PC-3 (cell line): Measurements from ENCODE around the gene ATP13A3. TPM values are rescaled to one million over a fixed set of nuclear protein-coding genes. Genes with fewer than 3 reads are reported as not detected.
"Not testable (repeated sequence)": the region's sequence is repeated elsewhere in the genome, so short reads cannot be mapped to it uniquely, and the experiment has no call there.

Experiments used
- ATAC-seq: fragments of 200-7000 bp; cut with Tn5 transposase; 2 replicates; pipeline ENCODE4 v1.9.1; 2020; ENCODE audit warnings: mild to moderate bottlenecking, moderate library complexity
- BruUV-seq: library from RNA; stranded (reverse); fragments of 400-500 nt; replicated peaks from 2 replicates; lab custom pipeline; 2021; lab: Mats Ljungman, UMichigan
- CTCF ChIA-PET: fragments of 300-600 bp; sonication (Branson Sonifier 250); formaldehyde crosslinking; loops from one replicate; lab custom pipeline; 2022; ENCODE audit warnings: antibody characterized with exemption; lab: Charles Lee
- POLR2A ChIA-PET: fragments of 300-600 bp; sonication (Branson Sonifier 250); formaldehyde crosslinking; loops from one replicate; lab custom pipeline; 2022; ENCODE audit warnings: antibody characterized with exemption; ENCODE audit not compliant: unreplicated experiment; lab: Charles Lee
- DNase-seq: peaks from one replicate; pipeline ENCODE4 v3.0.0-alpha.2; 2015
- H2AFZ ChIP-seq: fragments of 300-600 bp; sonication (generic); 2 replicates; pipeline ENCODE4 v1.6.0; 2016; ENCODE audit warnings: antibody characterized with exemption, low read length
- H3F3A ChIP-seq: fragments of 300-600 bp; sonication (generic); one replicate; pipeline ENCODE4 v1.6.0; 2017; ENCODE audit warnings: antibody characterized with exemption, low read length, control low read depth, mild to moderate bottlenecking; ENCODE audit not compliant: unreplicated experiment
- H3K27ac ChIP-seq: fragments of 300-600 bp; sonication (generic); 2 replicates; pipeline ENCODE4 v1.5.1; 2016; ENCODE audit warnings: mild to moderate bottlenecking, low read length
- H3K27me3 ChIP-seq: fragments of 300-600 bp; sonication (generic); 2 replicates; pipeline ENCODE4 v1.6.1; 2016; ENCODE audit warnings: low read length, mixed read lengths
- H3K36me3 ChIP-seq: fragments of 300-600 bp; sonication (generic); 2 replicates; pipeline ENCODE4 v1.6.1; 2016; ENCODE audit warnings: low read depth, mixed run types, low read length, mixed read lengths
- H3K4me1 ChIP-seq: fragments of 300-600 bp; sonication (generic); 2 replicates; pipeline ENCODE4 v1.5.1; 2016; ENCODE audit warnings: low read length; ENCODE audit not compliant: insufficient read depth
- H3K4me2 ChIP-seq: fragments of 300-600 bp; sonication (generic); 2 replicates; pipeline ENCODE4 v1.6.0; 2016; ENCODE audit warnings: low read length
- H3K4me3 ChIP-seq: fragments of 300-600 bp; sonication (generic); 2 replicates; pipeline ENCODE4 v1.5.1; 2016; ENCODE audit warnings: mild to moderate bottlenecking, low read length, mixed read lengths
- H3K79me2 ChIP-seq: fragments of 300-600 bp; sonication (generic); 2 replicates; pipeline ENCODE4 v1.6.1; 2017; ENCODE audit warnings: low read length, mixed read lengths
- H3K9ac ChIP-seq: fragments of 300-600 bp; sonication (generic); 2 replicates; pipeline ENCODE4 v1.6.0; 2016; ENCODE audit warnings: mild to moderate bottlenecking, low read length
- H3K9me2 ChIP-seq: fragments of 300-600 bp; sonication (generic); replicated peaks from 2 replicates; pipeline ENCODE4 v1.6.1; 2016; ENCODE audit warnings: mixed run types, low read length, mixed read lengths
- H3K9me3 ChIP-seq: fragments of 300-600 bp; sonication (generic); 2 replicates; pipeline ENCODE4 v1.6.1; 2016; ENCODE audit warnings: low read length, mixed read lengths
- H4K20me1 ChIP-seq: fragments of 300-600 bp; sonication (generic); 2 replicates; pipeline ENCODE4 v1.6.1; 2016; ENCODE audit warnings: low read length, mixed read lengths
- EZH2 ChIP-seq: fragments of 300-600 bp; sonication (generic); IDR thresholded peaks from one replicate; pipeline ENCODE4 v1.6.1; 2017; ENCODE audit warnings: antibody characterized with exemption, mild to moderate bottlenecking, low read length; ENCODE audit not compliant: unreplicated experiment
- EZH2phosphoT487 ChIP-seq: fragments of 300-600 bp; sonication (generic); IDR thresholded peaks from 2 replicates; pipeline ENCODE4 v1.6.1; 2018; ENCODE audit warnings: mild to moderate bottlenecking, antibody characterized with exemption, low read length, borderline replicate concordance
- intact Hi-C: fragments of 100-400 bp; cut with micrococcal nuclease; formaldehyde crosslinking; loops from 2 replicates; pipeline ENCODE4 v1.9.0; 2023
- total RNA-seq: library from RNA; depleted of rRNA; stranded (reverse); fragments of >200 nt; gene quantifications from 2 replicates; pipeline ENCODE4 v1.2.3, GENCODE V29; 2014
- TF ChIP-seq, protein P1 (sequence below): fragments of 300-600 bp; sonication (generic); conservative IDR thresholded peaks from 2 replicates; pipeline ENCODE4 v1.5.1; 2017; ENCODE audit warnings: antibody characterized with exemption, low read depth, mild to moderate bottlenecking, low read length

The ATP13A3 gene
- total RNA-seq, 1 experiment from 2014 or later: 69.4 TPM

DNA sequence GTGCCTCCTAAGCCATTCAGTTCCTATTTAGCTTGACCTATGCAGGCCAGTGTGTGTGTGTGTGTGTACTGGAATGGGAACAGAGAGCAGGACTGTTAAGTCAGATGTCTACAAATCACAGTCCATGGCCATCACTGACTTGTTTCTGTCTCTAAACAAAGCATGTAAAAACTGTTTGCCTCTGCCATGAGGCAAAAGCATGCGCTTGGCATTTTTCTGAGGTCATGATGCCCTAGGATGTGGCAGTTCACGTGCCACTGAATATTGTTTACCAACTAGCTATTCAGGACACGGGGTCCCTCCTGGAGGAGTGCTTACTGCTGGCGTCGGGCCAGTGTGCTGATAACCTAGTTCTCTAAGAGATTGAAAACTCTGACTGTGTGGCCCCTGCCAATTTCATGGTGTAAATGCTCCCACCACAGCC, 8.2 kb upstream of the ATP13A3 start:
- H3K27me3 ChIP-seq: no peaks in the 10 kb centered on the region
- peaks cover 46% of the 10 kb centered on the region for H3K4me1 ChIP-seq
- no peak overlapping the region for H3K4me3 ChIP-seq
- H3F3A ChIP-seq: no peaks in the 10 kb centered on the region
- DNase-seq: no peak
- H3K9me3 ChIP-seq: no peaks in the 10 kb centered on the region
- intact Hi-C loops: loop anchor here (1.0 kb wide), 2 partner anchors 32 to 98 kb away; no protein-coding TSS in a partner anchor
- H2AFZ ChIP-seq: no peak overlapping the region
- H3K9ac ChIP-seq: no peak overlapping the region
- H3K79me2 ChIP-seq: no peaks in the 10 kb centered on the region
- BruUV-seq: no TSS peak
- TF ChIP-seq EZH2 (no peak), EZH2phosphoT487 (no peak)
- TF ChIP-seq, protein P1, sequence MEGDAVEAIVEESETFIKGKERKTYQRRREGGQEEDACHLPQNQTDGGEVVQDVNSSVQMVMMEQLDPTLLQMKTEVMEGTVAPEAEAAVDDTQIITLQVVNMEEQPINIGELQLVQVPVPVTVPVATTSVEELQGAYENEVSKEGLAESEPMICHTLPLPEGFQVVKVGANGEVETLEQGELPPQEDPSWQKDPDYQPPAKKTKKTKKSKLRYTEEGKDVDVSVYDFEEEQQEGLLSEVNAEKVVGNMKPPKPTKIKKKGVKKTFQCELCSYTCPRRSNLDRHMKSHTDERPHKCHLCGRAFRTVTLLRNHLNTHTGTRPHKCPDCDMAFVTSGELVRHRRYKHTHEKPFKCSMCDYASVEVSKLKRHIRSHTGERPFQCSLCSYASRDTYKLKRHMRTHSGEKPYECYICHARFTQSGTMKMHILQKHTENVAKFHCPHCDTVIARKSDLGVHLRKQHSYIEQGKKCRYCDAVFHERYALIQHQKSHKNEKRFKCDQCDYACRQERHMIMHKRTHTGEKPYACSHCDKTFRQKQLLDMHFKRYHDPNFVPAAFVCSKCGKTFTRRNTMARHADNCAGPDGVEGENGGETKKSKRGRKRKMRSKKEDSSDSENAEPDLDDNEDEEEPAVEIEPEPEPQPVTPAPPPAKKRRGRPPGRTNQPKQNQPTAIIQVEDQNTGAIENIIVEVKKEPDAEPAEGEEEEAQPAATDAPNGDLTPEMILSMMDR: no peak
- no peak overlapping the region; the same call in 1 of the 2 replicates for H3K27ac ChIP-seq
- H3K4me2 ChIP-seq: peak overlapping the region; percentile 41; the same call in 1 of the 2 replicates
- POLR2A ChIA-PET: no interaction called here
- no peaks in the 10 kb centered on the region for H3K36me3 ChIP-seq
- CTCF ChIA-PET: no interaction called here
- H4K20me1 ChIP-seq: no peaks in the 10 kb centered on the region
- H3K9me2 ChIP-seq: no peaks in the 10 kb centered on the region
- no peak for ATAC-seq

DNA sequence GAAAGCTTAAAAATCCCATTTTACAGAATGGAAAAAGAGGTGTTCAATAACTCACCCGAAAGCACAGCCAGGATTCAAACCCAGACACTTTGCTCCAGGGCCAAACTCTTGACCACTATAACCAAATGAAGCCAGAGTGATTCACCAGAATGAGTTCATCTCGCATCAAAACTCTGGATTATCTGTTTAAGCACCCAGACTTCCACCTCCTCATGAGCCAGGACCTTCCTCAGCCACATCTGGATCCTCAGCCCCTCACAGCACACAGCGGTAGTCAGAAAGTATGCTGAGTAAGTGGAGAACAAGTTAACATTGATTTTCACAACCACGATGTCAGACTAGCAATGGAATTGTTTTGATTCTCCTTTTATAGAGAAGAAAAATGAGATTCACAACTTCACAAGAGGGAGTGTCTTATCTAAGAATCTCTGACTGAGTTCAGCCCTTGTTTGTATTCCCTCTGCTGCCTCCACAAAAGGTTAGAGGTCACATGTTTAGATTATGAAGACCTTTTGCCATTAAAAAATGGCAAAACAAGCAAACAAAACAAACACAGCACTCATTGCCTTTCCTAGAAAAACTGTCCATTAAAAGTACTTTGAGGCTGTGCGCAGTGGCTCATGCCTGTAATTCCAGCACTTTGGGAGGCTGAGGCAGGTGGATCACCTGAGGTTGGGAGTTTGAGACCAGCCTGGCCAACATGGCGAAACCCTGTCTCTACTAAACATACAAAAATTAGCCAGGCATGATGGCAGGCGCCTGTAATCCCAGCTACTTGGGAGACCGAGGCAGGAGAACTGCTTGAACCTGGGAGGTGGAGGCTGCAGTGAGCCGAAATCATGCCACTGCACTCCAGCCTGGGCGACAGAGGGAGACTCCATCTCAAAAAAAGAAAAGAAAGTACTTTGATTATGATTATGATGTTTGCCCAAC, 7.5 kb upstream of the ATP13A3 start:
- H3K9me2 ChIP-seq, H3F3A ChIP-seq, CTCF ChIA-PET, H3K9ac ChIP-seq, H3K79me2 ChIP-seq, H2AFZ ChIP-seq, H3K9me3 ChIP-seq, BruUV-seq, POLR2A ChIA-PET, H4K20me1 ChIP-seq, H3K27me3 ChIP-seq, H3K4me3 ChIP-seq, H3K36me3 ChIP-seq: not testable (repeated sequence)
- DNase-seq: peak; percentile 85
- peaks cover 53% of the 10 kb centered on the region for H3K4me1 ChIP-seq
- intact Hi-C loops: loop anchor here (1.0 kb wide), 2 partner anchors 33 to 99 kb away; no protein-coding TSS in a partner anchor
- peak; percentile 45 for ATAC-seq
- H3K4me2 ChIP-seq: peak overlapping the region; percentile 41
- H3K27ac ChIP-seq: peak overlapping the region; percentile 53

DNA sequence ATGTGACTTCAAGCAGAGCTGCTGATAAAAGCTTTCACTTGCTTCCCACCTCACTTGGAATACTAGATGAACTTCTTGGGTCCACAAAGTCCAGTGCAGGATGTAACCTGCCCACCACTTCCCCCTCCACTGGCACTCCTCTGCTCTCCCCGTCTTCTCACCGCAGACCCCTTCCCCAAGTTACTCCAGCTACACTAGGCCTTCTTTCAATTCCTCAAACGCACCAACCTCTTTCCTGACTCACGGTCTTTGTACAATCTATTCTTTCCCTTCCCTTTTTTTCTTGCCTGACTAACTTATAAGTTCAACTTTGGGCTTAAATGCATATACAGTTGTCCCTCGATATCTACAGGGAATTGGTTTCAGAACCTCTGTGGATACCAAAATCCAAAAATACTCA, 5.2 kb upstream of the ATP13A3 start:
- CTCF ChIA-PET: no interaction called here

More for the DNA sequence above, 5.2 kb upstream of the ATP13A3 start:
- Histone ChIP-seq H3K4me3 (no peak overlapping the region), H2AFZ (no peak overlapping the region), H3K4me2 (no peak overlapping the region), H3F3A (peaks cover 3% of the 10 kb centered on the region), H3K9ac (no peak overlapping the region), H3K4me1 (peaks cover 48% of the 10 kb centered on the region), H3K36me3 (no peaks in the 10 kb centered on the region), H3K27ac (no peak overlapping the region), H3K79me2 (no peaks in the 10 kb centered on the region), H3K27me3 (no peaks in the 10 kb centered on the region), H3K9me3 (no peaks in the 10 kb centered on the region), H4K20me1 (no peaks in the 10 kb centered on the region), H3K9me2 (no peaks in the 10 kb centered on the region)
- ATAC-seq: no peak
- no peak for TF ChIP-seq EZH2phosphoT487
- TF ChIP-seq, protein P1: no peak
- no peak for TF ChIP-seq EZH2
- BruUV-seq: no TSS peak
- no peak for DNase-seq
- POLR2A ChIA-PET: no interaction called here
- intact Hi-C loops: no loop called here
